Suprapubic skin (tissue), 3 donors: Measurements from ENCODE around the gene PRB3.

Experiments
- CTCF ChIP-seq, 2 donors: fragments of 200-600 bp in 1 of 2; fragments of 450-650 bp in 1 of 2; sonication (generic) in 1 of 2; IDR thresholded peaks; one replicate each; pipeline ENCODE4 v1.5.1; 2016 to 2019; ENCODE audit warnings: antibody characterized with exemption in 2 of 2, mild to moderate bottlenecking in 1 of 2, moderate library complexity in 1 of 2
- POLR2AphosphoS5 ChIP-seq, 3 donors: sonication (generic); formaldehyde crosslinking; IDR thresholded peaks; one replicate each; pipeline ENCODE4 v1.6.1; 2017; ENCODE audit warnings: antibody characterized with exemption in 3 of 3

GRCh38 chr12:11310336-11310735 is 40.8 kb upstream of the PRB3 start, which contains the start of gene PRB4:
- TF ChIP-seq CTCF (IDR thresholded peaks at IDR 0.05): no peak
- no peak for TF ChIP-seq POLR2AphosphoS5 (IDR thresholded peaks at IDR 0.05)
